A673 (cell line): ENCODE data around the gene ABCC9. TPM values are rescaled to one million over a fixed set of nuclear protein-coding genes. Genes with fewer than 3 reads are reported as not detected.

Experiments
- BruUV-seq: library from RNA; stranded (reverse); fragments of 400-500 nt; replicated peaks from 2 replicates; lab custom pipeline; 2021; lab: Mats Ljungman, UMichigan
- CTCF ChIA-PET: fragments of 300-600 bp; sonication (Branson Sonifier 250); formaldehyde crosslinking; loops from one replicate; lab custom pipeline; 2022; ENCODE audit warnings: antibody characterized with exemption; lab: Charles Lee
- POLR2A ChIA-PET: fragments of 300-600 bp; sonication (Branson Sonifier 250); formaldehyde crosslinking; loops from one replicate; lab custom pipeline; 2022; ENCODE audit warnings: antibody characterized with exemption; ENCODE audit not compliant: low non-redundant PET; lab: Charles Lee
- DNase-seq: peaks from one replicate; pipeline ENCODE4 v3.0.0-alpha.2; 2015; ENCODE audit warnings: low spot score
- H3K27ac ChIP-seq: fragments of 200-600 bp; sonication (generic); 2 replicates; pipeline ENCODE4 v1.5.1; 2016; ENCODE audit warnings: mixed run types, low read depth, mild to moderate bottlenecking, mixed read lengths, antibody characterized with exemption, low read length; ENCODE audit not compliant: poor library complexity, severe bottlenecking
- H3K27me3 ChIP-seq: fragments of 200-600 bp; sonication (generic); replicated peaks from 2 replicates; pipeline ENCODE4 v1.6.1; 2017; ENCODE audit warnings: mixed run types, low read depth, mild to moderate bottlenecking, mixed read lengths, antibody characterized with exemption, low read length; ENCODE audit not compliant: insufficient read depth, poor library complexity
- H3K36me3 ChIP-seq: fragments of 200-600 bp; sonication (generic); 2 replicates; pipeline ENCODE4 v1.6.1; 2016; ENCODE audit warnings: mixed run types, mild to moderate bottlenecking, mixed read lengths, antibody characterized with exemption, low read length; ENCODE audit not compliant: insufficient read depth, poor library complexity, severe bottlenecking
- H3K4me1 ChIP-seq: fragments of 200-600 bp; sonication (generic); 2 replicates; pipeline ENCODE4 v1.6.1; 2017; ENCODE audit warnings: mixed run types, mild to moderate bottlenecking, mixed read lengths, antibody characterized with exemption, low read length; ENCODE audit not compliant: insufficient read depth, poor library complexity, severe bottlenecking
- H3K4me3 ChIP-seq: fragments of 200-600 bp; sonication (generic); 2 replicates; pipeline ENCODE4 v1.5.1; 2016; ENCODE audit warnings: low read depth, mixed run types, mild to moderate bottlenecking, mixed read lengths, low read length; ENCODE audit not compliant: poor library complexity, severe bottlenecking
- H3K9me3 ChIP-seq: fragments of 200-600 bp; sonication (generic); 2 replicates; pipeline ENCODE4 v1.6.1; 2016; ENCODE audit warnings: mixed run types, low read depth, mild to moderate bottlenecking, mixed read lengths, antibody characterized with exemption, low read length; ENCODE audit not compliant: poor library complexity, severe bottlenecking
- CTCF ChIP-seq: fragments of 300-800, 200-600 bp; sonication (generic); conservative IDR thresholded peaks from 2 replicates; pipeline ENCODE4 v1.5.1; 2017; ENCODE audit warnings: low read depth, mild to moderate bottlenecking, antibody characterized with exemption, low read length, moderate library complexity, mixed read lengths
- EZH2 ChIP-seq: fragments of 200-600 bp; sonication (generic); IDR thresholded peaks from 2 replicates; pipeline ENCODE4 v1.6.1; 2017; ENCODE audit warnings: borderline replicate concordance, low read depth, mild to moderate bottlenecking, mixed read lengths, antibody characterized with exemption, low read length; ENCODE audit not compliant: poor library complexity, severe bottlenecking
- intact Hi-C: fragments of 100-400 bp; cut with micrococcal nuclease; formaldehyde crosslinking; loops from one replicate; pipeline ENCODE4 v1.10.0; 2022; ENCODE audit not compliant: unreplicated experiment
- total RNA-seq: library from RNA; stranded (reverse); gene quantifications from 2 replicates; pipeline ENCODE4 v1.2.3, GENCODE V29; 2021

The ABCC9 gene
- total RNA-seq, 1 experiment from 2014 or later = not detected

DNA sequence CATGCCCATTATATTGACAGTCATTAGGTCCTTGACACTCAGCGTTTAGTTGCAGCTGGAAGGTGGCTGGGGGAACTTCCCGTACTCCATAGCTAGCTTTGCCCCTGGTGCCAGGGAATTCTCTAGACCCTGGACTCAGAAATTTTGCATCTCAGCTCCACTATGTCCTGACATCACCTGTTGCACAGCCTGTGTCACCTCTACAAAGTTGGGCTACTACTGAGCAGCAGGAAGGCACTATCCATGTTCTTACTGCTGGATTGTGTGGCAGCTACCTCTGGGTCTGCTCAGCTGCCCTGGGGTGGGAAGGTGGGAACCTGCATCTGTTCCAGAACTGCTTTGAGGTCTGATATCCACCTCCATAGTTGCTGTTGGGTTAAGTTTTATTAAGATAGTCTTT lies 177.7 kb downstream of the ABCC9 start:
- no peaks in the 10 kb centered on the region for H3K9me3 ChIP-seq
- H3K4me3 ChIP-seq = no peak overlapping the region
- intact Hi-C loops = no loop called here
- TF ChIP-seq EZH2 (no peak), CTCF (no peak)
- ChIA-PET POLR2A (no interaction called here), CTCF (no interaction called here)
- no peak overlapping the region for H3K27ac ChIP-seq
- no peaks in the 10 kb centered on the region for H3K27me3 ChIP-seq
- no TSS peak for BruUV-seq
- DNase-seq = no peak
- no peaks in the 10 kb centered on the region for H3K4me1 ChIP-seq
- H3K36me3 ChIP-seq = no peaks in the 10 kb centered on the region

- intact Hi-C loops = no loop called here
- no peaks in the 10 kb centered on the region for H3K9me3 ChIP-seq
- no peak overlapping the region for H3K27ac ChIP-seq
- H3K27me3 ChIP-seq = peaks cover 8% of the 10 kb centered on the region
- H3K36me3 ChIP-seq = no peaks in the 10 kb centered on the region
- no peak for DNase-seq
- BruUV-seq = no TSS peak
- no peak overlapping the region for H3K4me3 ChIP-seq
- CTCF ChIA-PET = no interaction called here
- no peak for TF ChIP-seq CTCF
- no peak for TF ChIP-seq EZH2
- H3K4me1 ChIP-seq = no peaks in the 10 kb centered on the region
- POLR2A ChIA-PET = no interaction called here
These were observed 181.5 kb downstream of the ABCC9 start for GRCh38 chr12:21759737-21760136.

DNA sequence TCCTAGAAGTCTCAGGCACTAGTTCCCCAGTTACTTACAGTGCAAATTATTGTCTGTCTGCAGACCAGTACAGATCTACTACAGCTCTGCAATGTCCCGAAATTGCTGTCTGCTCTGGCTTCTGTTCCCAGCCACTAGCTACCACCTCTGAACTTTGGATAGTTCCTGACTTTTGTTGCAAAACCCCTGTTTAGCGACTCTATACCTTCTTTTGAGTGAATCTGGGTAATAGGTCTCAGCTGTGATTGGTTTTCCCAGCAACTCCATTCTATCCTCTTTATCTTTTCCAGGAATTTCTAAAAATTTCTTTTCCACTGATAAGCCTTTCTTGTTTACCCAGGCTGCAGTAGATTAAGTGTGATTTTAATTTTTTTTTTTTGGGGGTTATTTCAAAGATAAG lies 183.5 kb downstream of the ABCC9 start:
- H3K36me3 ChIP-seq = no peaks in the 10 kb centered on the region
- H3K9me3 ChIP-seq = no peaks in the 10 kb centered on the region
- H3K4me1 ChIP-seq = no peaks in the 10 kb centered on the region
- TF ChIP-seq CTCF (no peak), EZH2 (no peak)
- no peak for DNase-seq
- intact Hi-C loops = no loop called here
- no peak overlapping the region for H3K4me3 ChIP-seq
- H3K27me3 ChIP-seq = peaks cover 8% of the 10 kb centered on the region
- CTCF ChIA-PET = no interaction called here
- BruUV-seq = no TSS peak
- POLR2A ChIA-PET = no interaction called here
- H3K27ac ChIP-seq = no peak overlapping the region
